SH-SY5Y (cell line): ENCODE measurements around the gene DENND5B.

Experiments
- GATA2 ChIP-seq: IDR thresholded peaks from 2 replicates; pipeline ENCODE4 v1.6.1; 2011; ENCODE audit warnings: mild to moderate bottlenecking, low read depth, low read length
- GATA3 ChIP-seq: IDR thresholded peaks from 2 replicates; pipeline ENCODE4 v1.6.1; 2011; ENCODE audit warnings: low read depth, mild to moderate bottlenecking, low read length, moderate library complexity

The DENND5B gene

DNA sequence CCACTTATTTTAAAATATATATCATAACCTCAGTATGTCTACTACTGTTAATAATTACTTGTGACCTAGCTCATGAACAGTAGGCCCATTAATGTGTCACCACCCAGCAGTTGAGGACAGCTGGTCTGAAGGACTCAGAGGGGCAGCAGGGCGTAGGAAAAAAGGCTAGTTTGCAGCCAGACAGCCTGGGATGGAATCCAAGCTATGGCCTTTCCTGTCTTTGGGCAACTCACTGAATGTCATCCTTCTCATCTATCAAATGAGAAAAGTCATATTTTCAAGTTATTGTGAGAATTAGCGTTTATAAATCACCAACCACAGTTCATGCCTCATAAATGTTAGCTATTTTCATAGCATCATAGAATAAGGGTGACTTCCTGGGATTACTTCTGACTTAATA is 12.3 kb downstream of the DENND5B start:
- TF ChIP-seq GATA2 = no peak
- no peak for TF ChIP-seq GATA3

DNA sequence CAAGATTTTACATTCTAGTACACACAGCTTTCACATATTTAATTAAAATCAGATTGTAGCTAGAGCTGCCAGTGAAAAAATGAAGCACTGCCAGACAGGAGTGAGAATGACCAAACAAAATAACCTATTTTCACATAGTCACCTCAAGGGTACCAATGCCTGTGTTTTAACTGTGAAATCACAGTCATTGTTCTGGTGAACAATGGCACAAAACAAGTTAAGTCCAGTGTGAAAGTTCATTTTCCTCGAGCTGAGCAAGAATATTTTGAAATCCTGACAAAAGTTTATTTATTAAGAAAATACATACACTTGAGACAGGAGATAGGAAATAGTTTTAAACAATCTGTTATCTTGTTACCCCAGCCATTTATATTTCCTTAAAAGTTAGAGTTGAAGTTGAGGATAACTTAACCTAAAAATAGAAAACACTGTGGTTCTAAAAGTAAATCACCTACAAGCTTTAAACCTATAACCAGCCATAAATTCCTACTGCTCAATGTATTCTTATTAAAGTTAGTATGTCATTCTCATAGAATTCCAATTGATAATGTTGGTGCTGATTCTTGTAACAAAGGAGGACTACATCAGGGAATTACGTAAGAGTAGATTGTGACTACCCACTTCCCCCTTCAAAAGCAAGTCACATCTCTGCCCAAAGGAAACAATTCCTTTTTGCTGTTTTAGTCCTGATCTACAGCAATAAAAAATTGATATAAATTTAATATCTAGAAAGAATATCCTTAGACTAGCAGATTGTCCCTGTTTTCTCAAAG is 15.9 kb downstream of the DENND5B start:
- TF ChIP-seq GATA3 = no peak
- TF ChIP-seq GATA2 = no peak

DNA sequence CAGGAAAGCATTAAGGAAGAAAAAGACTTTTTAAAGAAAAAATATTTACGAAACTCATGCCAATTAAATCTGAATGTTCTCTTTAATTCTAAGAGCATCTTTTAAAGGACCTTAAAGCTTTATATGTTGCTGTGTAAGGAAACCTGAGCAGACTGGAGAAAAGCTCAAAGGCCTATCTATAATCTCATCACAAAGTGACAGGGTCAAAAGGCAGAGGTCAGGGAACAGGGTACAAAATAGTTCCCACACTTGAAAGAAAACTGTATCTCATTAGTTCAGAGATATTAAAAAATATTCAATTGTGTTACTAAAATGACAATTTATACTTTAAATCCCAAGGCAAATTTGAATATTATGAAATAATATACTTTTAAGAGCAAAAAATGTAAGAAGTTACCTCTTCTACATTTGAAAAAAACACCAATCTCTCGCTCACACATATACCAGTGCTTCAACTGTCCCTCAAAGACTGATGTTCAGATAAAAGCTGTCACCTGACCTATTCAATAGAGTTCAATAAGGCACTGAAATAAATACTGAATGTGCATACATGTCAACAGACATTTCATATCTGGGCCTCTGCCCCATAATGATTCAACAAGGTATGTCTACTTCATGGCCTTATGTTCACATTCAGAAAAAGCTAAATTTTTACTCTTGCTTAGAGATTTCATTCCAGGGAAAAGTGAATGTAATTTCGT is 17.9 kb downstream of the DENND5B start:
- no peak for TF ChIP-seq GATA2
- TF ChIP-seq GATA3 = no peak

DNA sequence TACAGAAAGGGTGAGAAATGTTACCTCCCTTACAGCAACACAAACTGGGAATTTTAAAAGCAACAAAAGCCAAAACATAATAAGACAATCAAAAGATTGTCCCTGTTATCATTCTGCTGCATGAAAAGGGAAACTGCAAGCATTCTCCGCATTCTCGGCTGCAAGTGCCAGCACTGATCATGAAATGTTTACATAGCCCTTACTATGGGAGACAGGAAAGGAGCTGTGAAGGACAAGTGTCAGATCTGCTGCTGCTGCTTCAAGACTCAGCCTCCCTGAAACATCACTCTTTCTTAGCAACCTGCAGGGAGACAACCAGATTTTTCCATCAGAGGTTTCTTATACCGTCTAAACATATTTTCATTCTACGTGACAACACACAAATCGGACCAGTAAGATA is 20.1 kb downstream of the DENND5B start:
- TF ChIP-seq GATA2 = no peak
- no peak for TF ChIP-seq GATA3

DNA sequence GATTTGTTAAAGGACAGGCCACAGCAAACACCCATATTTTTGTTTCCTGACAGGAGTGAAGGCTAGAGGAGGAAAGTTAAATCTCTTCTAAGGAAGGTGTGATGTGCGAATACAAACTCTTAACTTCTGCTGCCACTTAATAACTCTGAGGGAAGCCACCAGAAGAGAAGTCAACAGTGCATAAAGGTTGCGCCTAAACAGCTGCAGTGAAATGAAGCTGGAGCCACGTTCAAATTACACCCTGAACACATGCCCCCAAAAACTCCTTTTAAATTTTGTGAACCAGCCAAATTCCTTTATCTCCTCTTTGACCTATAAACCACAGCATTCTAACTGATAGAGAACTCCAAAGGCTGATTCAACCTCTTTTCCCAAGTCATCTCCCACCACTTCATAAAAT is 22.4 kb downstream of the DENND5B start:
- TF ChIP-seq GATA2 = no peak

DNA sequence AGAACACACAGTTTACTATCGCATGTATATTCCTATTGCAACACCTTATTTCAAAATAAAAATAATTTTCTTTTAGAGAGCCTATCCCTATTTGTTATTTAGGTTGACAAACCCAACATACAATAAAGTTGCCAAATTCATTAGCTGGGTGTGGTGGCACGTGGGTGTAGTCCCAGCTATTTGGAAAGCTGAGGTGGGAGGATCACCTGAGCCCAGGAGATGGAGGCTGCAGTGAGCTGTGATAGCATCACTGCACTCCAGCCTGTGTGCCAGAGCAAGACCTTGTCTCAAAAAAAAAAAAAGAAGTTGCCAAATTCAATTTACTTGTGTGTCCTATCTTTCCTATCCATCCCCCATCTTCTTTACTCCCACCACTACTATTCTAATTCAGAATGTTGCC is 23.9 kb downstream of the DENND5B start:
- TF ChIP-seq GATA3 = no peak
- TF ChIP-seq GATA2 = no peak

DNA sequence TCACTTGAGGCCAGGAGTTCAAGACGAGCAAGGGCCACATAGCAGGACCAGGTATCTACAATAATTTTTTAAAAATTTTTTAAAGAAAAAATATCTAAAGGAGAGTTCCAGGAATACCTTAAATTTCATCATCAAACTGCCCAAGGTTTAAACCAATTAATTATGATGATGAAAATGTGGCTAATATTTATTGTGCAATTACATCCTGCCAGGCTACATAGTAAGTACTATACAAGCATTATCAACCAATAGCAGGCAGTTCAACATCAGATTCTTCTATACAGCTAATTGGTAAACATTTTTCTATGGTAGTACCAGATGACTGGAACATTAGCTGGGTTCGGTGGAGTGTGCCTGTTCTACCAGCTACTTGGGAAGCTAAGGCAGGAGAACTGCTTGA is 24.4 kb downstream of the DENND5B start:
- no peak for TF ChIP-seq GATA2
- TF ChIP-seq GATA3 = no peak

DNA sequence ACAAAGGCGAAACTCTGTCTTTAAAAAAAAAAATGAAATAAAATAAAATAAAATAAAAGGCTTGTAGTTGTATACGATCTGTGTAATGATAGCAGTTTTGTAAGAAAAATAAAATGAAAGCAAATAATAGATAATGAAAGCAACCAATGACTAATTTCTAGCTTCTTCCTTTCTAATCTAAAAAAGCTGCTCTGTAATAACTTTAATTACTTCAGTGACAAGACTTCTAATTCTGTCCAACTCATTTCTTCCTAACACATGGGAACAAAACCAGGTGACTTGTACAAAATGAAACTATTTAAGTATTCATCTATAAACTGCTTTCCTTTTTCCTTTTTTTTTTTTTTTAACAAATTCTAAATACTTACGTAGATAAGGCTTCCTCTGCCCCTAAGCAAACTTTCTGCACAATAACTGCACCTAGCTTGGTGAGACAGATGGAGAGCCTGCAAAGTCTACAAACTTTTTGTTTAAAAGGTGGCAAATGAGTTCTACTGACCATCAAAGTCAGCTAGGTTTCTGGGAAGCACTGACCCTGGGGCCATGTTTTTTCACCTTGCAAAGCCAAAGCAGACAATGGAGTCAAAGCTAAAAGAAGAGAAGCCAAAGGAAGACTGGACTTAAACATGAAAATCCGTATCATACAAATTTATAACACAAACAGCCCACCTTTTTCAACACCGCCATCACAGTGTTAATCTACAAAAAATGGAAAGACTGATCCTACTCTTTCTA is 28.2 kb downstream of the DENND5B start:
- TF ChIP-seq GATA2 = no peak
- no peak for TF ChIP-seq GATA3

DNA sequence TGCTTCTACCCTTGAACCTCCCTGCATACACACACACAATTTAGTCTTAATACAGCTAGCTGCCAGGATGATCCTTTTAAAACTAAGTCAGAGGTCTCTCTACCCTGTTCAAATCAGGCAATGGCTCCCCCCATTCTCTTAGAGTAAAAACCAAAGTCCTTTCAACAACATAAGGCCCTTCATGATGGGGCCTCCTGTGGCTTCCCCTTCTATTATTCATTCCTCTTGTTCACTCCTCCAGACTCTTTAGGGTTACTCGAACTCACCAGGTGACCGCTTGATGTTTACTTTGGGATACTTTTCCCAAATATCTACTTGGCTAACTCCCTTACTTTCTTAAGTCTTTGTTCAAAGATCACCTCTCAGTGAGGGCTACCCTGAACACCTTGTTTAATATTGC is 30.4 kb downstream of the DENND5B start:
- no peak for TF ChIP-seq GATA2
- TF ChIP-seq GATA3 = no peak

DNA sequence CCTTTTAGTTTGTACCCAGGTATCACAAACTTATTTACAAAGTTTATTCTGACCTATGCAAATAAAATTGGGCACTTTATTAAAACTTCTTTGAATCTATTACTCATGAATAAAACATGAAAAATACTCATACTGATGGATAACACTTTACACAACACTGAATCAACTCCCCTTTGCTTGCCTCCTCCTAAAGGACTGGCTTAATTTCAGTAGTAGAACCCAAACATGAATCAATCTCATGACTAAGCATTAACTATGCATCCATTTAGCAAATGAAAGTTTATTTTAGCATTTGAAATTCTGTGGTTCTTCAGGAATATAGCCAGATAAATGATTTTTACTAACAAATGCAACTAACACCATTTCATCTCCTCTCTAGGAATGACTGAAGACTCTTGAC is 32.4 kb downstream of the DENND5B start:
- TF ChIP-seq GATA2 (no peak), GATA3 (no peak)

DNA sequence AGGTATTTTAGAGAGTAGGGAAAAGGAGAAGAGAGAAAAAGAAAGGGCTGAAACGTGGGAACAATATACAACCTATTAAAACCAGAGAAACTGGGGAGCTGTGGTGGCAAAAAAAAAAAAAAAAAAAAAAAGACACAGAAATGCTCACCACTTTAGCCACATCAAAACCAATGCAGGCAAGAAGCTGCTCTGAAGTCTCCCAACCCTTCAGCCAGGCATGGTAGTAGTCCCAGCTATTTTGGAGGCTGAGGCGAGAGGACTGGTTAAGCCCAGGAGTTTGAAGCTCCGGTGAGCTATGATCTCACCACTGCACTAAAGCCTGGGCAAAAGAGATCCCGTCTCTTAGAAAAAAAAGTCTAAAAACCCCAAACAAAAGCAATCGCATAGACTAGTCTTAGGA is 33.2 kb downstream of the DENND5B start:
- TF ChIP-seq GATA2 (no peak), GATA3 (no peak)

DNA sequence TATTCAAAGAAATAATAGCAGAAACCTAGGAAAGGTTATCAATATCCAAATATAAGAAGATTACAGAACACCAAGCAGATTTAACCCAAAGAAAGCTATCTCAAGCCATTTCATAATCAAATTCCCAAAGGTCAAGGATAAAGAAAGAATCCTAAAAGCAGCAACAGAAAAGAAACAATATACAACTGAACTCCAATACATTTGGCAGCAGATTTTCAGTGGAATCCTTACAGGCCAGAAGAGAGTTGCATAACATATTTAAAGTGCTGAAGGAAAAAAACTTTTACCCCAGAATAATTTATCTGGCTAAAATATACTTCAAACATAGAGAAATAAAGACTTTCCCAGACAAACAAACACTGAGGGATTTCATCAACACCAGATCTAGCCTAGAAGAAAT is 54.3 kb downstream of the DENND5B start:
- TF ChIP-seq GATA3 (no peak), GATA2 (no peak)

DNA sequence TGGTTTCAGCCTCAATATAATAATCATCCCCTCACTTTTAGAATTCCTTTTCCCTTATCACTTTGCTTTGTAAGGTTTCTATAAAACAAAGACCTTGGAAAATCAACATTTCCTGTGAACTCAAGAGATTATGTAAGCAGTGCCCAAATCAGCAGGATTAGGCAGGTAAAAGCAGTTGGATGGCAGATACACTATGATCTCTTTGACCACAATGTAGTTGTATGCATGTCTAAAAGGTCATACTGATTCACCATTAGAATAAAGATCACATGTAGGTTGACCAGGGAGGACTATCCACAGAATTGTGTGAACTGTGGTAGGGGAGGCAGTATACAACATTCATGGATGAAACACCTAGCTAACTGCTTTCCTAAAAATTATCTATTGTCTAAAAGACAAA is 57.5 kb downstream of the DENND5B start:
- TF ChIP-seq GATA2 = no peak
- no peak for TF ChIP-seq GATA3

DNA sequence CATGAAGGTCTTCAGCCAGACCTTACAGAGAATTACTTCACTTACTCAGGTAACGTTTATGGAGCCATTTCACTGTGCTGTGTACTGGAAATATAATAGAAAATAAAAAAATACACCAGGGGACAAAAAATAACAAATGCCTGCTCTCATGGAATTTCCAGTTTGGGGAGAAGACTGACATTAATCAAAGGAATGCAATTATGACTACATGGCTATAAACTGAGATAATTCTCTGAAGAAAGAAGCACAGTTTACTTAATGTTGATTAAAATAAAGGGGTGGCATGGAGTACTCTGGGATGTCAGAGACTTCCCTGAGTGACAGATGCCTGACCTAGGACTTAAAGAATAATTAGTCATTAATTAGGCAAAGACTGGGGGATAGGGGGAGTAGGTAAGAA is 59.0 kb downstream of the DENND5B start:
- no peak for TF ChIP-seq GATA2
- no peak for TF ChIP-seq GATA3

DNA sequence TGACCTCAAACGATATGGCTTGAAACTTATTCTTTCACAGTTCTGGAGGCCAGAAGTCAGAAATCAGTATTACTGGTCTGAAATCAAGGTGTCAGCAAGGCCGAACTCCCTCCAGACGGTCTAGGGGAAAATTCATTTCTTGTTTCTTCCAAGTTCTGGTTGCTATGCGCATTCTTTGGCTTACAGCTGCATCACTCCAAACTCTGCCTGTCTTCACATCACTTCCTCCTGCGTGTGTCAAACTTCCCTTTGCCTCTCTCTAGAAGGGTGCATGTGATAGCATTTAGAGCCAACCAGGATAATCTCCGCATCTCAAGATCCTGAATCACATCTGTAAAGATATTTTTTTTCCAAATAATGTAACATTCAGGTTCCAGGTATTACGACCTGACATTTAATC is 62.8 kb downstream of the DENND5B start:
- no peak for TF ChIP-seq GATA3
- TF ChIP-seq GATA2 = no peak
